Activated CD4-positive, alpha-beta memory T cell treated with anti-CD3 and anti-CD28 coated beads, Interleukin-2, amount 10 ng/mL, durations not matched to agents 7 days and 5 days (primary cell): ENCODE results near the gene ADAMTS17. TPM values are rescaled to one million over a fixed set of nuclear protein-coding genes. Genes with fewer than 3 reads are reported as not detected.

Experiments used
- CTCF ChIA-PET: fragments of 350-600 bp; sonication (Branson Sonifier 250); formaldehyde crosslinking; loops from one replicate; lab custom pipeline; 2021; ENCODE audit warnings: antibody characterized with exemption, inconsistent platforms; lab: Charles Lee
- POLR2A ChIA-PET: fragments of 350-600 bp; sonication (Branson Sonifier 250); formaldehyde crosslinking; loops from one replicate; lab custom pipeline; 2021; ENCODE audit warnings: antibody characterized with exemption; lab: Charles Lee
- DNase-seq: peaks from one replicate; pipeline ENCODE4 v3.0.0-alpha.2; 2020
- H3K27ac Mint-ChIP-seq: one replicate; pipeline ENCODE4 v1.8.0; 2021; ENCODE audit warnings: mild to moderate bottlenecking, mixed read lengths
- H3K27me3 Mint-ChIP-seq: one replicate; pipeline ENCODE4 v1.8.0; 2021; ENCODE audit warnings: mixed read lengths
- H3K36me3 Mint-ChIP-seq: one replicate; pipeline ENCODE4 v1.8.0; 2021; ENCODE audit warnings: low read depth, mixed read lengths
- H3K4me1 Mint-ChIP-seq: one replicate; pipeline ENCODE4 v1.8.0; 2021; ENCODE audit warnings: mixed read lengths
- H3K4me3 Mint-ChIP-seq: one replicate; pipeline ENCODE4 v1.8.0; 2021; ENCODE audit warnings: mild to moderate bottlenecking, mixed read lengths
- H3K9me3 Mint-ChIP-seq: one replicate; pipeline ENCODE4 v1.8.0; 2021; ENCODE audit warnings: mixed read lengths
- total RNA-seq, 2 experiments: library from RNA; stranded (reverse); gene quantifications; one replicate each; pipeline ENCODE4 v1.2.3, GENCODE V29; 2021

Gene ADAMTS17
- total RNA-seq, 2 experiments from 2014 or later = 0.38 to 0.68 TPM

- DNase-seq = no peak
- ChIA-PET CTCF (no interaction called here), POLR2A (no interaction called here)
- Mint-ChIP-seq H3K4me3 (no peak overlapping the region), H3K36me3 (no peaks in the 10 kb centered on the region), H3K27ac (no peak overlapping the region), H3K9me3 (peaks cover 3% of the 10 kb centered on the region), H3K27me3 (no peaks in the 10 kb centered on the region), H3K4me1 (no peaks in the 10 kb centered on the region)
Observed at GRCh38 chr15:100256101-100256969, 85.4 kb downstream of the ADAMTS17 start.

- POLR2A ChIA-PET = no interaction called here
- Mint-ChIP-seq H3K27ac (no peak overlapping the region), H3K9me3 (peaks cover 3% of the 10 kb centered on the region), H3K27me3 (no peaks in the 10 kb centered on the region), H3K4me1 (no peaks in the 10 kb centered on the region), H3K36me3 (no peaks in the 10 kb centered on the region), H3K4me3 (no peak overlapping the region)
- CTCF ChIA-PET = no interaction called here
- no peak for DNase-seq
Observed at GRCh38 chr15:100255644-100256043, 86.1 kb downstream of the ADAMTS17 start.

- Mint-ChIP-seq H3K4me1 (no peaks in the 10 kb centered on the region), H3K27ac (no peak overlapping the region), H3K27me3 (no peaks in the 10 kb centered on the region), H3K36me3 (no peaks in the 10 kb centered on the region), H3K9me3 (peaks cover 3% of the 10 kb centered on the region), H3K4me3 (no peak overlapping the region)
- POLR2A ChIA-PET = no interaction called here
- no peak for DNase-seq
- CTCF ChIA-PET = no interaction called here
Observed at GRCh38 chr15:100254691-100255090, 87.1 kb downstream of the ADAMTS17 start.

GRCh38 chr15:100254285-100254684 is 87.5 kb downstream of the ADAMTS17 start:
- Mint-ChIP-seq H3K27ac (no peak overlapping the region), H3K36me3 (no peaks in the 10 kb centered on the region), H3K9me3 (peaks cover 3% of the 10 kb centered on the region), H3K4me3 (no peak overlapping the region), H3K27me3 (no peaks in the 10 kb centered on the region), H3K4me1 (no peaks in the 10 kb centered on the region)
- DNase-seq = no peak
- POLR2A ChIA-PET = no interaction called here
- CTCF ChIA-PET = no interaction called here

DNA sequence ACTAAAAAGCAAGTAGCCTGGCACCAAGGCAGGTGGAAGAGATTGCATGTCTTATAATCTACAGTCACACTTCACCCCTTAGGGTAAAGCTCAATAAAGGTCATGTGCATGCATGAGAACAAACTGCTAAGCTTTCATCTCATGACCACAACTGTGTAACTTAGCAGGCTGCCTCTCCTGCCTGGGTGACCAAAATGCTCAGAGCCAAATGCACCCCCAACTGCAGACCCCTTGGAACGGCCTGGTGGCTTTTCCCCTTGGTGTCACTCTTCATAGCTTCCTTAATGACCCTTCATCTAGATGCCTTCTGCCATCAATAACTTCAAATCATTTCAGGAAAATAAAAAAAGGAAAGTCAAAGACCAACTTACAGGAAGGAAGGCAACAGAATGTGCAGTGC is 88.1 kb downstream of the ADAMTS17 start:
- no peaks in the 10 kb centered on the region for H3K36me3 Mint-ChIP-seq
- ChIA-PET POLR2A (no interaction called here), CTCF (no interaction called here)
- H3K27me3 Mint-ChIP-seq = no peaks in the 10 kb centered on the region
- no peak overlapping the region for H3K4me3 Mint-ChIP-seq
- no peak for DNase-seq
- H3K4me1 Mint-ChIP-seq = no peaks in the 10 kb centered on the region
- peaks cover 3% of the 10 kb centered on the region for H3K9me3 Mint-ChIP-seq
- H3K27ac Mint-ChIP-seq = no peak overlapping the region

- Mint-ChIP-seq H3K36me3 (no peaks in the 10 kb centered on the region), H3K4me1 (no peaks in the 10 kb centered on the region), H3K27me3 (no peaks in the 10 kb centered on the region), H3K9me3 (peaks cover 2% of the 10 kb centered on the region), H3K27ac (no peak overlapping the region), H3K4me3 (no peak overlapping the region)
- CTCF ChIA-PET = no interaction called here
- DNase-seq = no peak
- POLR2A ChIA-PET = no interaction called here
Observed at GRCh38 chr15:100252779-100253417, 88.9 kb downstream of the ADAMTS17 start.

DNA sequence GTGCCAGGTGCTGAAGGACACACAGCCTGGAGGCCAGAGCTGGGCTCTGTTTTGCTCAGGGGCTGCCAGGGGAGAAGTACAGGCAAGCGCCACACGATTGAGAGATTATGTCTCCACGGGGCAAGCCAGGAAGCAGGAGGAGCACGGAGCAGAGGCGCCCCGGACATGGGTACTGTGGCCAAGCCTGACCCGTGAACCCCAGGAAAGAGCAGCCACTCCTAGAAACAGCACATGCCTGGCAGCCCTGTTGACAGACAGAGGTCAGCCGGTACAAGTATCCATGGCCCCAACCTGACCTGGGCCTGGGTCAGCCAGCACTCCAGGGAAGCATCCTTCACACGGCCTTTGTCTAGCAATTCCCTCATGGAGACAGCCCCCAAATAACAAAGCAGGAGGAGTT is 89.4 kb downstream of the ADAMTS17 start:
- ChIA-PET CTCF (no interaction called here), POLR2A (no interaction called here)
- Mint-ChIP-seq H3K27ac (no peak overlapping the region), H3K9me3 (no peaks in the 10 kb centered on the region), H3K27me3 (no peaks in the 10 kb centered on the region), H3K4me1 (no peaks in the 10 kb centered on the region), H3K36me3 (no peaks in the 10 kb centered on the region), H3K4me3 (no peak overlapping the region)
- DNase-seq = no peak

DNA sequence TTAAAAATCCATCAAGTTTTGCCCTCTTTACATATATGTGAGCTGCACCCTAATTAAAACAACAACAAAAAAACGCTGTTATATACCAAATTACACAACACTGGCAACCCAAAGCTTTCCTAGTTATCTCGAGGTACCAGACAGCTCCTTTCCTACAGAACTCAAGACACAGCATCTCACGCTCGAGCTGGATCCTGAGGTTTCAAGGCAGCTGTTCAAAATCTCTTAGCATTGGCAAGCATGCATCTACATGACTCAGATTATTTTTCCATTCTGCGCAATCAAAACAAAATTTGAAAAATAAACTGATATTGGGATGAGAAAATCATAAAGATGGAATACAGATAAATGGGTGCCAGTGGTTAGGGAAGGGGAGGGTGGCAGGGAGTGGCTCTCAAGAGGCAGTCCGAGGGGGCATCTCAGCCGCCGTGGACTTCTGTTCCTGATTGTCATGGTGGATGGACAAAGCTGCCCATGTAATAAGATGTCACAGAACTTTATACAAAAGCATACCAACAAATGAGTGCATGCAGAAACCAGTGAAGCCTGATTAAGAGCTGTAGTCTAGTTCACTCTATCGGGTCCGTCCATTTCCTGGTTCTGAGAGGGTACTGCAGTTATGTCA is 91.5 kb downstream of the ADAMTS17 start:
- Mint-ChIP-seq H3K36me3 (no peaks in the 10 kb centered on the region), H3K4me3 (no peak overlapping the region), H3K4me1 (no peaks in the 10 kb centered on the region), H3K27ac (no peak overlapping the region), H3K27me3 (no peaks in the 10 kb centered on the region), H3K9me3 (no peaks in the 10 kb centered on the region)
- no peak for DNase-seq
- POLR2A ChIA-PET = no interaction called here
- CTCF ChIA-PET = no interaction called here

DNA sequence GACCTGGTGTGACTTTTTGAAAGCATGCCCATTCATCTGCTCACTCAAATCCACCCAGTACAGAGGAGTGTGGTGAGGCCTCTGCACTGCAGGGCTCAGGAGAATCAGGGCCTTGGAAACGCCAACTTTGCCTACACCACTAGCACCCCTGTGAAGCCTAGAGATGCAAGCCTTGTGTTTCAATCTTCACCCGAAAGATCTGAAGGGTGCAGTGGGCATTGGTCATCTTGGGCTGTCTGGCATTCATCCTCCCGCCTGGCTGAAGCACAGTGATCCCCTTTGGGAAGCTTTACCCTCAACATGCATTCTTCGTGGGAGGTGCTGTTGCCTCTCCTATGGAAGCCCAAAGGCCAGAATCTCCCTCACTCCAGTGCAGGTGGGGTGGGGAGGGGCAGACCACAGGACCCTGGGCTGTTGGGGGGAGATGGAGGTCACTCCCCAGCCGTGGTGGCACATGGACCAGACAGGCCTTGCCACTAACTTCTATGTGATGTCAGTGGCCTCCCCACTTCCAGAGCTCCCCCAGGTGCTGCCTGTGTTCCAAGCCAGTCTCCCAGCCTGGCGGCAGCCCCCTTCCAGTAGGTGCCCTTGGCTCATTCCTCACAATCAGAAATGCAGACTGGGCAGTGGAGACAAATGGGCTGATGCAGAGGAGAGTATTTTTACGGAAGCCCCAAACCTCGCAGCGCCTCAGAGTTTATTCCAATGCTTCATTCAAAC is 92.5 kb downstream of the ADAMTS17 start:
- H3K27me3 Mint-ChIP-seq = no peaks in the 10 kb centered on the region
- ChIA-PET CTCF (no interaction called here), POLR2A (no interaction called here)
- H3K27ac Mint-ChIP-seq = no peak overlapping the region
- no peaks in the 10 kb centered on the region for H3K4me1 Mint-ChIP-seq
- no peak for DNase-seq
- no peaks in the 10 kb centered on the region for H3K9me3 Mint-ChIP-seq
- no peaks in the 10 kb centered on the region for H3K36me3 Mint-ChIP-seq
- no peak overlapping the region for H3K4me3 Mint-ChIP-seq

DNA sequence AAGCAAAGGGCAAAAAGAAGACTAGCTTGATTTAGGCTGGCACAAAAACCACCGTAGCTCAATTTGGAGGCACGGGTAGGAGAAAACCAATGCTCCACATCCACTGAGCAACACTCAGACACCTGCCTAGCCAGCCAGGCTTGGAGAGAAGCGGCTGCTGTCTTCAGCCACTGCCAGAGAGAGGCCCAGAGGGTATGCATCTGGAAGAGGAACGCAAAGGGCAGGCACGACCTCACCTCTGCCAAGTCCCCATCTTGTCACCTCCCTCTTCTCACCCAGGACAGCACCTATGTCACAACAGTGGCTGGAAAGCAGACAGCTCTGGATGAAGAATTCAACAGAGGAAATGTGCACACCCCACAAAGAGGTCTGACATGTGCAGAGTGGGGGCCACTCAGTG is 93.5 kb downstream of the ADAMTS17 start:
- Mint-ChIP-seq H3K4me3 (no peak overlapping the region), H3K9me3 (no peaks in the 10 kb centered on the region), H3K36me3 (no peaks in the 10 kb centered on the region), H3K27ac (no peak overlapping the region), H3K4me1 (no peaks in the 10 kb centered on the region), H3K27me3 (no peaks in the 10 kb centered on the region)
- CTCF ChIA-PET = no interaction called here
- POLR2A ChIA-PET = no interaction called here
- DNase-seq = no peak

GRCh38 chr15:100247228-100248225 is 94.2 kb downstream of the ADAMTS17 start:
- CTCF ChIA-PET = no interaction called here
- Mint-ChIP-seq H3K4me3 (no peak overlapping the region), H3K27me3 (no peaks in the 10 kb centered on the region), H3K9me3 (peaks cover 3% of the 10 kb centered on the region), H3K27ac (no peak overlapping the region), H3K36me3 (no peaks in the 10 kb centered on the region), H3K4me1 (no peaks in the 10 kb centered on the region)
- no peak for DNase-seq
- POLR2A ChIA-PET = no interaction called here

DNA sequence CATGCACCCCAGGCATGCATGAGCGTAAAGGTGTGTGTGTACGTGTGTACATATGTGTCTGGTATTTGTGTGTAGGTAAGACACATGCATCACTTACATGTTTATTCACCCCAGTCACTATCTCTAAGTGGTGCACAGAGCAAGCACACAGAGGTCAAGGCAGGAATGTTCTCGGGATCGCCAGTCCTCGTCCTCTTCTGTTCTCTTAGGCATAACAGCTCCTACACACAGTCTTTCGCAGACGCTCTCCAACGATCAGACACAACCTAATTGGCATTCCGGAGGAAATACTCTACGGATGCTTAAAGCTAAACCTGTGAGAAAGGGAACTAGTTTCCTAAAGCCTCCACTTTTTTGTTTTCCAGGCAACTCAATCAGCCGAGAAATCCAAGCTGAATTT is 95.9 kb downstream of the ADAMTS17 start:
- no peaks in the 10 kb centered on the region for H3K27me3 Mint-ChIP-seq
- H3K9me3 Mint-ChIP-seq = peaks cover 5% of the 10 kb centered on the region
- no peaks in the 10 kb centered on the region for H3K4me1 Mint-ChIP-seq
- no peak overlapping the region for H3K27ac Mint-ChIP-seq
- H3K4me3 Mint-ChIP-seq = no peak overlapping the region
- ChIA-PET CTCF (no interaction called here), POLR2A (no interaction called here)
- DNase-seq = no peak
- no peaks in the 10 kb centered on the region for H3K36me3 Mint-ChIP-seq
